Measurements from ENCODE around the gene NCAN. TPM values are rescaled to one million over a fixed set of nuclear protein-coding genes. Genes with fewer than 3 reads are reported as not detected.

The NCAN gene
- polyA plus RNA-seq, 3 donors: not detected

DNA sequence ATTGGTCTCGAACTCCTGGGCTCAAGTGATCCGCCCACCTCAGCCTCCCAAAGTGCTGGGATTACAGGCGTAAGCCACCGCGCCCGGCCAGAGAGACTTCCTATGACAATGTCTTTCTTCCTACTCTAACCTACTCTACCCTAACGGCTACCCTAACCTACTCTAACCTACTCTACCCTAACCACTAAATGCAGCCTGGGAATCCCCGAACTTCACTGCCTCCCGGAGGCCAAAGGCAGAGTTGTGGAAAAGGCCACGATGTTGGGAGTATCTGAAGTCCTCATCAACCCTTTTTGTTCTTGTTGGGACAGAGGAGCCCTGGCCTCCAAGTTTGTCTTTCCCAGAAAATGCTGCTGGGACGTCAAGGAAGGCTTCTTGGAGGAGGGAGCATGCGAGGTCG, 7.6 kb upstream of the NCAN start:
- peaks cover 4 to 19% (median 10%) of the 10 kb centered on the region in 3 donors for H3K27me3 Mint-ChIP-seq (ENCODE audit: low read depth in 3 of 3)
- 76% methylated on average over 8 of the region's 13 CpGs for WGBS (ENCODE audit: insufficient coverage)
- H3K27ac Mint-ChIP-seq: peak overlapping the region in 1 of 7 donors; percentile 20
- intact Hi-C loops (cut with micrococcal nuclease): no loop called here
- H3K4me1 Mint-ChIP-seq: peaks cover 26% of the 10 kb centered on the region
- H3K36me3 ChIP-seq (replicated peaks in 1 of 2; ENCODE audit: control insufficient read depth in 1 of 2, insufficient read depth in 2 of 2, low read length in 2 of 2): peaks cover 5 to 18% of the 10 kb centered on the region in 2 donors
- peaks cover 0 to 15% (median 3%) of the 10 kb centered on the region in 7 donors for H3K9me3 Mint-ChIP-seq
- H2AFZ ChIP-seq (ENCODE audit: insufficient read depth, low read depth, low read length, poor library complexity, severe bottlenecking): peak overlapping the region; percentile 29
- H4K20me1 ChIP-seq (ENCODE audit: insufficient read depth, low read length): no peaks in the 10 kb centered on the region
- H3K4me2 ChIP-seq (replicated peaks; ENCODE audit: extremely low read depth, low read length, poor library complexity, severe bottlenecking): no peak overlapping the region
- H3K4me3 Mint-ChIP-seq: peak overlapping the region; percentile 86 to 92
- DNase-seq: no peak
- H3K9me3 ChIP-seq (replicated peaks in 1 of 2; ENCODE audit: control insufficient read depth in 1 of 2, insufficient read depth in 1 of 2, low read length in 2 of 2): peaks cover 0 to 6% of the 10 kb centered on the region in 2 donors
- H3K36me3 Mint-ChIP-seq: peaks cover 6 to 26% of the 10 kb centered on the region in 2 donors
- peaks cover 11 to 19% of the 10 kb centered on the region in 2 donors for H3K4me1 ChIP-seq (ENCODE audit: control insufficient read depth in 1 of 2, insufficient read depth in 2 of 2, low read length in 2 of 2)
- H3K27me3 ChIP-seq (ENCODE audit: control insufficient read depth in 2 of 2, insufficient read depth in 2 of 2, low read length in 2 of 2): no peaks in the 10 kb centered on the region
- no peak overlapping the region for H3K4me3 ChIP-seq (replicated peaks in 1 of 3; ENCODE audit: low read depth in 2 of 3, low read length in 3 of 3)
- TF ChIP-seq, protein P1, sequence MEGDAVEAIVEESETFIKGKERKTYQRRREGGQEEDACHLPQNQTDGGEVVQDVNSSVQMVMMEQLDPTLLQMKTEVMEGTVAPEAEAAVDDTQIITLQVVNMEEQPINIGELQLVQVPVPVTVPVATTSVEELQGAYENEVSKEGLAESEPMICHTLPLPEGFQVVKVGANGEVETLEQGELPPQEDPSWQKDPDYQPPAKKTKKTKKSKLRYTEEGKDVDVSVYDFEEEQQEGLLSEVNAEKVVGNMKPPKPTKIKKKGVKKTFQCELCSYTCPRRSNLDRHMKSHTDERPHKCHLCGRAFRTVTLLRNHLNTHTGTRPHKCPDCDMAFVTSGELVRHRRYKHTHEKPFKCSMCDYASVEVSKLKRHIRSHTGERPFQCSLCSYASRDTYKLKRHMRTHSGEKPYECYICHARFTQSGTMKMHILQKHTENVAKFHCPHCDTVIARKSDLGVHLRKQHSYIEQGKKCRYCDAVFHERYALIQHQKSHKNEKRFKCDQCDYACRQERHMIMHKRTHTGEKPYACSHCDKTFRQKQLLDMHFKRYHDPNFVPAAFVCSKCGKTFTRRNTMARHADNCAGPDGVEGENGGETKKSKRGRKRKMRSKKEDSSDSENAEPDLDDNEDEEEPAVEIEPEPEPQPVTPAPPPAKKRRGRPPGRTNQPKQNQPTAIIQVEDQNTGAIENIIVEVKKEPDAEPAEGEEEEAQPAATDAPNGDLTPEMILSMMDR (IDR thresholded peaks at IDR 0.05): no peak
- H3K79me2 ChIP-seq (ENCODE audit: insufficient read depth, low read length): peaks cover 15% of the 10 kb centered on the region
- H3K27ac ChIP-seq (ENCODE audit: low read depth in 1 of 2, low read length in 2 of 2): no peak overlapping the region
- no peak overlapping the region for H3K9ac ChIP-seq (ENCODE audit: insufficient read depth, low read length, poor library complexity, severe bottlenecking)

DNA sequence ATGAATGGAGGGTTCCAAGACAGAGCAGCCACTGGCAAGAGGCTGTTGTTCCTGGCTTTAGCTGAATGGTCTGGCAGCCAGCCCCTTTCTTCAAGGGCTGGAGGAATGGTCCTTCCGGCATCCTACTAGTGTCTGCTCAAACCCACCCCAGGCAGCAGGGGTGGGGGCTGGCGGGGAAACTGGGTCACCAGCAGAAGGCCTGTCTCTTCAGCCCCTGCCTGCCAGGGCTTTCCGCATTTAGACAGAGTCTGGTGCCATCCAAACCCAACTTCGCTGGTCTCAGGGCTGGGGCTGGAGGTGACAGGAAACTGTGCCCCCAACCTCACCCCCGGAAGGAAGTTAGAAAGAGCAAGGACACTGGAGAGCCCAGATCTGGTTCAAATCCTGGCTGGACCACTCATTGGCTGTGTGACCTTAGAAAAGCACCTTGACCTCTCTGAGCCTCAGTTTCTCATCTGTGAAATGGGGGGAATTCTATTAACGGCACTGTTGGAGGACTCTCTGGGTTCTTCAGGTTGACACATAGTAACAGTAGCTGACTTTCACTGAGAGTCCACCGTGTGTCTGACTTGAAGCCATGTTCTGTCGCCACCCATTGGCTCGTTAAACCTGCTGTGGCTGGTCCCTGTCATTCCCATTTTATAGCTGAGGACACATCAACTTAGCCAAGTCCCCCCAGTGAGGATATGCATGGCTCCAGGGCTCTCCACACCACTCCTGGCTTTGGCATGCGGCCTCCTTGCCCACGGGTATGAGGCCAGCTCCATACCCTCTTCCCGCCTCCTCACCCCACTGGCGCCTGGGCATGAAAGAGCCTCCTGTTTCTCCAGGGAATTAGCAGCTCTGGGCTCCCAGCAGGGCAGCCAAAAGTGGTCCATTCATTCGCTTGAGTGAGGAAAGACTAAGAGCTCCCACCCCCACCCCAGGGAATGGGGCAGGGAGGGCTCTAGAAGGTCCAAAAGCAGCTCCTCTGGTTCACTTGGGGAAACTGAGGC, 6.0 kb upstream of the NCAN start:
- TF ChIP-seq, protein P1 (IDR thresholded peaks at IDR 0.05): no peak
- H3K27me3 Mint-ChIP-seq (ENCODE audit: low read depth in 3 of 3): peaks cover 16 to 33% (median 21%) of the 10 kb centered on the region in 3 donors
- no peak for DNase-seq
- peaks cover 2 to 16% of the 10 kb centered on the region in 2 donors for H3K36me3 Mint-ChIP-seq
- Histone ChIP-seq H3K4me1 (ENCODE audit: control insufficient read depth in 1 of 2, insufficient read depth in 2 of 2, low read length in 2 of 2) (peaks cover 11 to 19% of the 10 kb centered on the region in 2 donors), H3K79me2 (ENCODE audit: insufficient read depth, low read length) (peaks cover 15% of the 10 kb centered on the region), H3K27ac (ENCODE audit: low read depth in 1 of 2, low read length in 2 of 2) (no peak overlapping the region), H3K4me3 (replicated peaks in 1 of 3; ENCODE audit: low read depth in 2 of 3, low read length in 3 of 3) (no peak overlapping the region), H3K9me3 (replicated peaks in 1 of 2; ENCODE audit: control insufficient read depth in 1 of 2, insufficient read depth in 1 of 2, low read length in 2 of 2) (peaks cover 0 to 6% of the 10 kb centered on the region in 2 donors), H2AFZ (ENCODE audit: insufficient read depth, low read depth, low read length, poor library complexity, severe bottlenecking) (no peak overlapping the region), H4K20me1 (ENCODE audit: insufficient read depth, low read length) (no peaks in the 10 kb centered on the region), H3K4me2 (replicated peaks; ENCODE audit: extremely low read depth, low read length, poor library complexity, severe bottlenecking) (no peak overlapping the region), H3K27me3 (ENCODE audit: control insufficient read depth in 2 of 2, insufficient read depth in 2 of 2, low read length in 2 of 2) (no peaks in the 10 kb centered on the region), H3K36me3 (replicated peaks in 1 of 2; ENCODE audit: control insufficient read depth in 1 of 2, insufficient read depth in 2 of 2, low read length in 2 of 2) (peaks cover 0 to 8% of the 10 kb centered on the region in 2 donors), H3K9ac (ENCODE audit: insufficient read depth, low read length, poor library complexity, severe bottlenecking) (no peak overlapping the region)
- peaks cover 26% of the 10 kb centered on the region for H3K4me1 Mint-ChIP-seq
- WGBS (ENCODE audit: insufficient coverage): 64% methylated on average over 10 of the region's 14 CpGs
- peak overlapping the region in 1 of 7 donors; percentile 18 for H3K27ac Mint-ChIP-seq
- intact Hi-C loops (cut with micrococcal nuclease): no loop called here
- H3K9me3 Mint-ChIP-seq: peaks cover 0 to 15% (median 3%) of the 10 kb centered on the region in 7 donors
- H3K4me3 Mint-ChIP-seq: no peak overlapping the region
